ENCODE data around the gene TAF1L. TPM values are rescaled to one million over a fixed set of nuclear protein-coding genes. Genes with fewer than 3 reads are reported as not detected.

TAF1L gene
- total RNA-seq, 1 experiment from 2014 or later: not detected

GRCh38 chr9:32584784-32585183 is 50.7 kb downstream of the TAF1L start:
- no peaks in the 10 kb centered on the region for H3K4me1 ChIP-seq (ENCODE audit: control insufficient read depth, insufficient read depth, low read length)
- intact Hi-C loops (cut with micrococcal nuclease; ENCODE audit: unreplicated experiment): loop anchor here (10.0 kb wide), 1 partner anchor 60 kb away; no protein-coding TSS in a partner anchor
- H3K9me3 ChIP-seq (ENCODE audit: control insufficient read depth, insufficient read depth, low read depth, low read length): no peaks in the 10 kb centered on the region
- ChIA-PET CTCF (no interaction called here), POLR2A (no interaction called here)
- ATAC-seq: no peak
- TF ChIP-seq POLR2AphosphoS5 (IDR thresholded peaks at IDR 0.05; ENCODE audit: low read depth, low read length): no peak
- TF ChIP-seq SIN3A (IDR thresholded peaks at IDR 0.05; ENCODE audit: borderline replicate concordance, insufficient read depth, low read depth, low read length): no peak
- TF ChIP-seq TCF7L2 (IDR thresholded peaks at IDR 0.05; ENCODE audit: low read depth, low read length): no peak
- no peak for TF ChIP-seq REST (IDR thresholded peaks at IDR 0.05; ENCODE audit: insufficient read depth in 1 of 2, low read depth in 2 of 2, low read length in 1 of 2)
- no peak for TF ChIP-seq CTCF (IDR thresholded peaks at IDR 0.05)
- H3K4me3 ChIP-seq (ENCODE audit: low read depth in 2 of 2, low read length in 2 of 2): no peak overlapping the region
- peaks cover 3% of the 10 kb centered on the region; the same call in 1 of the 2 replicates for H3K27me3 ChIP-seq (ENCODE audit: control insufficient read depth, insufficient read depth, low read length)
- no peaks in the 10 kb centered on the region for H3K36me3 ChIP-seq (ENCODE audit: control insufficient read depth, insufficient read depth, low read length)
- in situ Hi-C loops (cut with HindIII; ENCODE audit: low pct_unique_long_range_greater_than_20kb, low sequenced_read_pairs): no loop called here
- no peak overlapping the region for H3K27ac ChIP-seq (ENCODE audit: low read length)
- no peak for DNase-seq (ENCODE audit: low read depth, low spot score)
- BruUV-seq (replicated peaks): no TSS peak

- intact Hi-C loops (cut with micrococcal nuclease; ENCODE audit: unreplicated experiment): loop anchor here (1.0 to 10.0 kb wide), 2 partner anchors 63 to 387 kb away; no protein-coding TSS in a partner anchor
- peaks cover 5% of the 10 kb centered on the region; the same call in 1 of the 2 replicates for H3K27me3 ChIP-seq (ENCODE audit: control insufficient read depth, insufficient read depth, low read length)
- CTCF ChIA-PET: interaction anchor here (0.5 to 3.8 kb wide), 8 partner anchors 17 to 420 kb away, joined by 3 to 90 read pairs (median 5); partner anchors contain the start of gene APTX
- DNase-seq (ENCODE audit: low read depth, low spot score): no peak
- no peaks in the 10 kb centered on the region for H3K9me3 ChIP-seq (ENCODE audit: control insufficient read depth, insufficient read depth, low read depth, low read length)
- in situ Hi-C loops (cut with HindIII; ENCODE audit: low pct_unique_long_range_greater_than_20kb, low sequenced_read_pairs): no loop called here
- H3K36me3 ChIP-seq (ENCODE audit: control insufficient read depth, insufficient read depth, low read length): no peaks in the 10 kb centered on the region
- H3K27ac ChIP-seq (ENCODE audit: low read length): no peak overlapping the region
- ATAC-seq: peak; percentile 84
- POLR2A ChIA-PET: no interaction called here
- no peaks in the 10 kb centered on the region for H3K4me1 ChIP-seq (ENCODE audit: control insufficient read depth, insufficient read depth, low read length)
- H3K4me3 ChIP-seq (ENCODE audit: low read depth in 2 of 2, low read length in 2 of 2): no peak overlapping the region
- no peak for TF ChIP-seq SIN3A (IDR thresholded peaks at IDR 0.05; ENCODE audit: borderline replicate concordance, insufficient read depth, low read depth, low read length)
- peak; percentile 83 for TF ChIP-seq CTCF (IDR thresholded peaks at IDR 0.05)
- BruUV-seq (replicated peaks): no TSS peak
Measured at GRCh38 chr9:32581512-32582143, 53.8 kb downstream of the TAF1L start.

Measured in Panc1 (cell line).